ENCODE data around the gene ATF7IP2. TPM values are rescaled to one million over a fixed set of nuclear protein-coding genes. Genes with fewer than 3 reads are reported as not detected.

The ATF7IP2 gene
- total and polyA plus RNA-seq, 9 of the 15 experiments (the other 6 are each of a cell fraction or from before 2014, with no cell fraction given) = 131 to 515 (median 196) TPM

DNA sequence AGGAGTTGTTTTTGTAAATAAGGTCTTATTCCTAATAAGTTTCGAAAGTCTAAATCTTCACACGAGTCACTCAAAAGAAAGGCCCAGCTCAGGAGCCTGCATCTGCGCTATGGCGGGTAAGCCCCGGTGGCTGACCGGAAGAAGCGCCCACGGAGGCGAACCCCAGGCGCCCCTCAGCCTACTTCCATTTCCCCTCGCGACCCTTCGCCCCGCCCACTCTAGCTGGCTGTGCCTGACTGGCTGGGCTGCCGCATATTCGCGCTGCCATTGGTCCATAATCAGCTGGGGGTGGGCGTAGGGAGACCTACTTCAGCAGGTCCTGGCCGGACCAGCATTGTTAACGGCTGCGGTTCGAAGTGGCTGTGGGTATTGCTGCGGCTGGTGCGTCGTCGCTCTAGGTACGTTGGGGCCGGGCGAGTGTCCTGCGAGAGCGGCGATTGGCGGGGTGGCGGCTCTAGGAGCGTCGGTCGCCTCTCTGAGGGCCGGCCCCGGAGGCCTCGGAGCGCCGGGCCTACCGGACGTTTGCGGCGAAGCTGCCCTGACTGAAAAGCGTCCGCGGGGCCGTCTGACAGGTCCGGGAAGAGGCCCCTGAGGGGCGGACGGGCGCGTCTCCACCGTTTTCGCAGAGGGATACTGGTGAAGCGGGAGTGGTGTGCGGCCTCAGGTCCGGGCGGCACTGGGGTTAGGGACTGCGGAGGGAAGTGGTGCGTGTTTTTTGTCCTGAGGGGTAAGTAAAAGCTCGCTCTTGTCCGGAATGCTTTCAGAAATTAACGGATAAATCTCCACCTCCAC lies at the start of gene ATF7IP2 (continued):
- TF ChIP-seq, protein P1, sequence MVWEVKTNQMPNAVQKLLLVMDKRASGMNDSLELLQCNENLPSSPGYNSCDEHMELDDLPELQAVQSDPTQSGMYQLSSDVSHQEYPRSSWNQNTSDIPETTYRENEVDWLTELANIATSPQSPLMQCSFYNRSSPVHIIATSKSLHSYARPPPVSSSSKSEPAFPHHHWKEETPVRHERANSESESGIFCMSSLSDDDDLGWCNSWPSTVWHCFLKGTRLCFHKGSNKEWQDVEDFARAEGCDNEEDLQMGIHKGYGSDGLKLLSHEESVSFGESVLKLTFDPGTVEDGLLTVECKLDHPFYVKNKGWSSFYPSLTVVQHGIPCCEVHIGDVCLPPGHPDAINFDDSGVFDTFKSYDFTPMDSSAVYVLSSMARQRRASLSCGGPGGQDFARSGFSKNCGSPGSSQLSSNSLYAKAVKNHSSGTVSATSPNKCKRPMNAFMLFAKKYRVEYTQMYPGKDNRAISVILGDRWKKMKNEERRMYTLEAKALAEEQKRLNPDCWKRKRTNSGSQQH (CRISPR knock-in tag; IDR thresholded peaks at IDR 0.05) = 0 out of 2 replicates have a peak, but pooled peaks have one; percentile 61
- TF ChIP-seq CHD4 (IDR thresholded peaks at IDR 0.05; ENCODE audit: insufficient read depth, insufficient replicate concordance, low read depth, low read length, poor library complexity, severe bottlenecking) (no peak), NFIX (CRISPR knock-in tag; IDR thresholded peaks at IDR 0.05; ENCODE audit: low read depth) (no peak), NEUROD1 (IDR thresholded peaks at IDR 0.05; ENCODE audit: borderline replicate concordance, low read depth, low read length, partially characterized antibody) (peak; percentile 80), TAF7 (tag; IDR thresholded peaks at IDR 0.05) (peak; percentile 87), ZNF232 (CRISPR knock-in tag; IDR thresholded peaks at IDR 0.05) (no peak; the same call in 1 of the 2 replicates), GABPA (tag; conservative IDR thresholded peaks at IDR 0.05; ENCODE audit: low read depth) (peak; percentile 71), DNMT1 (IDR thresholded peaks at IDR 0.05) (no peak), RBM17 (IDR thresholded peaks at IDR 0.05; ENCODE audit: borderline replicate concordance, low read depth, low read length) (no peak)
- TF ChIP-seq, protein P2, sequence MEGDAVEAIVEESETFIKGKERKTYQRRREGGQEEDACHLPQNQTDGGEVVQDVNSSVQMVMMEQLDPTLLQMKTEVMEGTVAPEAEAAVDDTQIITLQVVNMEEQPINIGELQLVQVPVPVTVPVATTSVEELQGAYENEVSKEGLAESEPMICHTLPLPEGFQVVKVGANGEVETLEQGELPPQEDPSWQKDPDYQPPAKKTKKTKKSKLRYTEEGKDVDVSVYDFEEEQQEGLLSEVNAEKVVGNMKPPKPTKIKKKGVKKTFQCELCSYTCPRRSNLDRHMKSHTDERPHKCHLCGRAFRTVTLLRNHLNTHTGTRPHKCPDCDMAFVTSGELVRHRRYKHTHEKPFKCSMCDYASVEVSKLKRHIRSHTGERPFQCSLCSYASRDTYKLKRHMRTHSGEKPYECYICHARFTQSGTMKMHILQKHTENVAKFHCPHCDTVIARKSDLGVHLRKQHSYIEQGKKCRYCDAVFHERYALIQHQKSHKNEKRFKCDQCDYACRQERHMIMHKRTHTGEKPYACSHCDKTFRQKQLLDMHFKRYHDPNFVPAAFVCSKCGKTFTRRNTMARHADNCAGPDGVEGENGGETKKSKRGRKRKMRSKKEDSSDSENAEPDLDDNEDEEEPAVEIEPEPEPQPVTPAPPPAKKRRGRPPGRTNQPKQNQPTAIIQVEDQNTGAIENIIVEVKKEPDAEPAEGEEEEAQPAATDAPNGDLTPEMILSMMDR (IDR thresholded peaks at IDR 0.05 in 2 of 3, conservative IDR thresholded peaks at IDR 0.05 in 1 of 3; ENCODE audit: insufficient read depth in 2 of 3, low read depth in 1 of 3, low read length in 3 of 3) = no peak
- TF ChIP-seq, protein P3, sequence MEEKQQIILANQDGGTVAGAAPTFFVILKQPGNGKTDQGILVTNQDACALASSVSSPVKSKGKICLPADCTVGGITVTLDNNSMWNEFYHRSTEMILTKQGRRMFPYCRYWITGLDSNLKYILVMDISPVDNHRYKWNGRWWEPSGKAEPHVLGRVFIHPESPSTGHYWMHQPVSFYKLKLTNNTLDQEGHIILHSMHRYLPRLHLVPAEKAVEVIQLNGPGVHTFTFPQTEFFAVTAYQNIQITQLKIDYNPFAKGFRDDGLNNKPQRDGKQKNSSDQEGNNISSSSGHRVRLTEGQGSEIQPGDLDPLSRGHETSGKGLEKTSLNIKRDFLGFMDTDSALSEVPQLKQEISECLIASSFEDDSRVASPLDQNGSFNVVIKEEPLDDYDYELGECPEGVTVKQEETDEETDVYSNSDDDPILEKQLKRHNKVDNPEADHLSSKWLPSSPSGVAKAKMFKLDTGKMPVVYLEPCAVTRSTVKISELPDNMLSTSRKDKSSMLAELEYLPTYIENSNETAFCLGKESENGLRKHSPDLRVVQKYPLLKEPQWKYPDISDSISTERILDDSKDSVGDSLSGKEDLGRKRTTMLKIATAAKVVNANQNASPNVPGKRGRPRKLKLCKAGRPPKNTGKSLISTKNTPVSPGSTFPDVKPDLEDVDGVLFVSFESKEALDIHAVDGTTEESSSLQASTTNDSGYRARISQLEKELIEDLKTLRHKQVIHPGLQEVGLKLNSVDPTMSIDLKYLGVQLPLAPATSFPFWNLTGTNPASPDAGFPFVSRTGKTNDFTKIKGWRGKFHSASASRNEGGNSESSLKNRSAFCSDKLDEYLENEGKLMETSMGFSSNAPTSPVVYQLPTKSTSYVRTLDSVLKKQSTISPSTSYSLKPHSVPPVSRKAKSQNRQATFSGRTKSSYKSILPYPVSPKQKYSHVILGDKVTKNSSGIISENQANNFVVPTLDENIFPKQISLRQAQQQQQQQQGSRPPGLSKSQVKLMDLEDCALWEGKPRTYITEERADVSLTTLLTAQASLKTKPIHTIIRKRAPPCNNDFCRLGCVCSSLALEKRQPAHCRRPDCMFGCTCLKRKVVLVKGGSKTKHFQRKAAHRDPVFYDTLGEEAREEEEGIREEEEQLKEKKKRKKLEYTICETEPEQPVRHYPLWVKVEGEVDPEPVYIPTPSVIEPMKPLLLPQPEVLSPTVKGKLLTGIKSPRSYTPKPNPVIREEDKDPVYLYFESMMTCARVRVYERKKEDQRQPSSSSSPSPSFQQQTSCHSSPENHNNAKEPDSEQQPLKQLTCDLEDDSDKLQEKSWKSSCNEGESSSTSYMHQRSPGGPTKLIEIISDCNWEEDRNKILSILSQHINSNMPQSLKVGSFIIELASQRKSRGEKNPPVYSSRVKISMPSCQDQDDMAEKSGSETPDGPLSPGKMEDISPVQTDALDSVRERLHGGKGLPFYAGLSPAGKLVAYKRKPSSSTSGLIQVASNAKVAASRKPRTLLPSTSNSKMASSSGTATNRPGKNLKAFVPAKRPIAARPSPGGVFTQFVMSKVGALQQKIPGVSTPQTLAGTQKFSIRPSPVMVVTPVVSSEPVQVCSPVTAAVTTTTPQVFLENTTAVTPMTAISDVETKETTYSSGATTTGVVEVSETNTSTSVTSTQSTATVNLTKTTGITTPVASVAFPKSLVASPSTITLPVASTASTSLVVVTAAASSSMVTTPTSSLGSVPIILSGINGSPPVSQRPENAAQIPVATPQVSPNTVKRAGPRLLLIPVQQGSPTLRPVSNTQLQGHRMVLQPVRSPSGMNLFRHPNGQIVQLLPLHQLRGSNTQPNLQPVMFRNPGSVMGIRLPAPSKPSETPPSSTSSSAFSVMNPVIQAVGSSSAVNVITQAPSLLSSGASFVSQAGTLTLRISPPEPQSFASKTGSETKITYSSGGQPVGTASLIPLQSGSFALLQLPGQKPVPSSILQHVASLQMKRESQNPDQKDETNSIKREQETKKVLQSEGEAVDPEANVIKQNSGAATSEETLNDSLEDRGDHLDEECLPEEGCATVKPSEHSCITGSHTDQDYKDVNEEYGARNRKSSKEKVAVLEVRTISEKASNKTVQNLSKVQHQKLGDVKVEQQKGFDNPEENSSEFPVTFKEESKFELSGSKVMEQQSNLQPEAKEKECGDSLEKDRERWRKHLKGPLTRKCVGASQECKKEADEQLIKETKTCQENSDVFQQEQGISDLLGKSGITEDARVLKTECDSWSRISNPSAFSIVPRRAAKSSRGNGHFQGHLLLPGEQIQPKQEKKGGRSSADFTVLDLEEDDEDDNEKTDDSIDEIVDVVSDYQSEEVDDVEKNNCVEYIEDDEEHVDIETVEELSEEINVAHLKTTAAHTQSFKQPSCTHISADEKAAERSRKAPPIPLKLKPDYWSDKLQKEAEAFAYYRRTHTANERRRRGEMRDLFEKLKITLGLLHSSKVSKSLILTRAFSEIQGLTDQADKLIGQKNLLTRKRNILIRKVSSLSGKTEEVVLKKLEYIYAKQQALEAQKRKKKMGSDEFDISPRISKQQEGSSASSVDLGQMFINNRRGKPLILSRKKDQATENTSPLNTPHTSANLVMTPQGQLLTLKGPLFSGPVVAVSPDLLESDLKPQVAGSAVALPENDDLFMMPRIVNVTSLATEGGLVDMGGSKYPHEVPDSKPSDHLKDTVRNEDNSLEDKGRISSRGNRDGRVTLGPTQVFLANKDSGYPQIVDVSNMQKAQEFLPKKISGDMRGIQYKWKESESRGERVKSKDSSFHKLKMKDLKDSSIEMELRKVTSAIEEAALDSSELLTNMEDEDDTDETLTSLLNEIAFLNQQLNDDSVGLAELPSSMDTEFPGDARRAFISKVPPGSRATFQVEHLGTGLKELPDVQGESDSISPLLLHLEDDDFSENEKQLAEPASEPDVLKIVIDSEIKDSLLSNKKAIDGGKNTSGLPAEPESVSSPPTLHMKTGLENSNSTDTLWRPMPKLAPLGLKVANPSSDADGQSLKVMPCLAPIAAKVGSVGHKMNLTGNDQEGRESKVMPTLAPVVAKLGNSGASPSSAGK (IDR thresholded peaks at IDR 0.05) = no peak
